GM18858 (cell line): ENCODE data around the gene MRPL12.

Source experiments
- ATAC-seq: cut with Tn5 transposase; IDR thresholded peaks from one replicate; pipeline ENCODE4 v1.9.1; 2021; ENCODE audit not compliant: unreplicated experiment

MRPL12 gene

DNA sequence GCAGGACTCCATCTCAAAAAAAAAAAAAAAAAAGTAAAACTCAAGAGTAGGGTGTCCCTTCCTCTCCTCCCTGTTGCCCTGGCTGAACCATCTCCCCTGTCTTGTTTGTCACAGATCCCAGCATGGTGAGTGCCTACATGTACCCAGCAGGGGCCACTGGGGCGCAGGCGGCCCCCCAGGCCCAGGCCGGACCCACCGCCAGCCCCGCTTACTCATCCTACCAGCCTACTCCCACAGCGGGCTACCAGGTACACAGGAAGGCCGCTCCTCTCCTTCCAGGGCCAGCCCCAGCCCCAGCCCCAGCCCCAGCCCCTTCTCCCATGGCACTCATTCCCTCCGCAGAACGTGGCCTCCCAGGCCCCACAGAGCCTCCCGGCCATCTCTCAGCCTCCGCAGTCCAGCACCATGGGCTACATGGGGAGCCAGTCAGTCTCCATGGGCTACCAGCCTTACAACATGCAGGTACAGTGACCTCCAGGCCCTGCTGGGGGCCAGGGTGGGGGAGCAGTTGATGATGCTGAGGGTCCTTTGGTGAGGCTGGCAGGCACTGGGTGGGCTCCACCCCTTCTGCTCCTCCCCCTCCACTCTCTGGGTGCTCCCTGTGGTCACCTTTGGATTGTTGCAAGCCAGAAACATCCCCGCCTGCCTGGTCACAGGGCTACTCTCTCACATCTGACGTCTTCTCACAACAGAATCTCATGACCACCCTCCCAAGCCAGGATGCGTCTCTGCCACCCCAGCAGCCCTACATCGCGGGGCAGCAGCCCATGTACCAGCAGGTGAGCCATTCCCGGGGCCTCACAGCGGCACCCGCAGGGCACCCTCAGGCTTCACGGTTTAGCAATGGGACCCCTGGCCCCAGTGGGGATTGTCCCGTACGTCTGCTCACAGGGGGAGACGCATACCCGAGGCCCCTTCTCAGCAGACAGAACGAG lies 2.5 kb upstream of the MRPL12 start:
- no peak for ATAC-seq

DNA sequence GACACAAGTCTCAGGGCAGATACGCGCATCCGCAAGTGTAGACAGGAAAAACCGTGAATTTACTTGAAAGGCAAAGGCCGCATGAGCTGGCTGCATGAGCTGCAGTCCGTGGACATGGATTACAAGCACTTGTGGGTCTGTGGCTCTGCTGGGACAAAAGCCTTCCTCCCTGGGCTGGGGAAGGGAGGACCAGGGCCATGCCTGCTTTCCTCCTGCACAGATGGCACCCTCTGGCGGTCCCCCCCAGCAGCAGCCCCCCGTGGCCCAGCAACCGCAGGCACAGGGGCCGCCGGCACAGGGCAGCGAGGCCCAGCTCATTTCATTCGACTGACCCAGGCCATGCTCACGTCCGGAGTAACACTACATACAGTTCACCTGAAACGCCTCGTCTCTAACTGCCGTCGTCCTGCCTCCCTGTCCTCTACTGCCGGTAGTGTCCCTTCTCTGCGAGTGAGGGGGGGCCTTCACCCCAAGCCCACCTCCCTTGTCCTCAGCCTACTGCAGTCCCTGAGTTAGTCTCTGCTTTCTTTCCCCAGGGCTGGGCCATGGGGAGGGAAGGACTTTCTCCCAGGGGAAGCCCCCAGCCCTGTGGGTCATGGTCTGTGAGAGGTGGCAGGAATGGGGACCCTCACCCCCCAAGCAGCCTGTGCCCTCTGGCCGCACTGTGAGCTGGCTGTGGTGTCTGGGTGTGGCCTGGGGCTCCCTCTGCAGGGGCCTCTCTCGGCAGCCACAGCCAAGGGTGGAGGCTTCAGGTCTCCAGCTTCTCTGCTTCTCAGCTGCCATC lies 1.7 kb upstream of the MRPL12 start:
- no peak for ATAC-seq

DNA sequence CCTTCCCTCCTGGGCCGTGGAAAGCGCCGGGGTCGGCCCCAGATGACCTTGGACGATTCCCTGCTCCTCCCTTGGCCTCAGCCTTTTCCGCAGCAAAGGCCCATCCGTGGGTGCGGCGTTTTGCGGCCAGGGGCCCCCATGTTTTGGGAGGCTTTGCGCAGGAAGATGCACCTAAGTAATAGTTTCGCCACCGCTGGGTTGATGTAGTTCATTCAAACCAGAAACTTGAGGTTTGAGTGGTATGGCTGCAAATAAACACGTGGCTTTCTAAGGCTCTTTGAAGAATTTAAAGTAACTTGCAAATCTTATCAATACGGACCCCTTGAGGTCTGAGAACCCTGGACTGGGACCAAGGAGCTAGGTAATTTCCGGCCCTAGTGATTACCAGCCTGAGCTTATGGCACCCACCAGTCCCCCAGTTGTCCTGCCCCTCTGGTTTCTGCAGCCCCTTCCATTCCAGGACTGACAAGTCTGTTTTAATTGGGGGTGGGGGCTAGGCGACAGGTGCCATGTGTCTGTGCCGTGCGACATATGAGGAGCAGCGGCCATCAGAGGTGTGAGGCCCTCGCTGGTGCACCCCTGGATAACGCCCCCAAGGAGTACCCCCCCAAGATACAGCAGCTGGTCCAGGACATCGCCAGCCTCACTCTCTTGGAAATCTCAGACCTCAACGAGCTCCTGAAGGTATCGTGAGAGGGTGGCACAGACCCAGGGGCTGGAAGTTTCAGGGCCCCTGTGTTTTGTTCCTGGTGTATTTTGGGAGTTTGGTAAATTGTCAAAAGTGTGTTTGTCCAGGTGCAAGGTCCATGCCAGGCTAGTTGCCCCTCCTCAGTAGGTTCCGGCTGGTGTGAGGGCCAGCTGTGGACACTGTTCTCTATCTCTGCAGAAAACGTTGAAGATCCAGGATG lies 834 bp downstream of the MRPL12 start:
- ATAC-seq: no peak

- no peak for ATAC-seq
Observed at GRCh38 chr17:81705518-81706231, 2.5 kb downstream of the MRPL12 start.

DNA sequence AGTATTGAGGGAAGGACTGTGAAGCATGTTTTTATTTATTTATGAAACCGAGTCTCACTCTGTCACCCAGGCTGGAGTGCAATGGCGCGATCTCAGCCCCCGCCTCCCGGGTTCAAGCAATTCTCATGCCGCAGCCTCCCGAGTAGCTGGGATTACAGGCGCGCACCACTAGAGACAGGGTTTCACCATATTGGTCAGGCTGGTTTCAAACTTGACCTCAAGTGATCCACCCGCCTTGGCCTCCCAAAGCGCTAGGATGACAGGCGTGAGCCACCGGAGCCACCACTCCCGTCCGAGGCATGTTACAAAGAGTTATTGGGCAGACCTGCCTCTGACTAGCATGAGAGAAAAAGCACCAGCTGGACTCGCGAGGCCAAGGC lies 3.1 kb downstream of the MRPL12 start:
- no peak for ATAC-seq

- ATAC-seq: no peak
Observed at GRCh38 chr17:81706757-81707624, 3.8 kb downstream of the MRPL12 start.

- no peak for ATAC-seq
Observed at GRCh38 chr17:81707725-81708646, 4.8 kb downstream of the MRPL12 start.

- no peak for ATAC-seq
Observed at GRCh38 chr17:81708739-81709185, 5.6 kb downstream of the MRPL12 start.

GRCh38 chr17:81710514-81711308 lies 7.5 kb downstream of the MRPL12 start:
- ATAC-seq: no peak

DNA sequence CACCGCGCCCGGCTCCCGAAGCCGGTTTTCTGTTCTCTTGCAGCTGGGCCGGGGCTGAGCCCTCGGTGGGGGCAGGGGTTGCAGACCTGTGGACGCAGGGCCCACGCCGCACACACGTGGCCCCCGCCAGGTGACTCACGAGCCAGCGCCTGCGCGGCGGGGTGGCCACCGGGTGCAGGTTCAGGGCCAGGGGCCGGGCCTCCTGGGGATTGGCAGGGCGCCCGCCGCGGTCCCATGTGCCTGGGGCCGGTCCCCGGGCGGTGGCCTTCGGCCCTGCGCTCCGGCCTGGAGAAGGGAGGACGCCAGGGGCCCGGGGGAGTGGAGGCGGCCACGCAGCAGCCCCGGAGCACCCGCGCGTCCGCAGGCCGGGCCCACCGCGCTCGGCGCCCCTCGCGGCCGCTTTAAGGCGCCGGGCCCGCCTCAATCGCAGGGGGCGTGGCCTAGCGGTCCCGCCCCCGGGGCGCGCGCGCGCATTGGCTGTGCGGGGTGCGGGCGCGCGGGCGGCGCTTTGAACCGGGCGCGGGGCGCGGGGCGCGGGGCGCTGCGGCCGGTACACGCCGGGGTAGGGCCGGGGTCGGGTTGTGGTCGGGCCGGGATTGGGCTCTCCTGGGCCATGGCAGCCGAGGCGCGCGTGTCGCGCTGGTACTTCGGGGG lies 8.8 kb downstream of the MRPL12 start, which contains the start of gene SLC25A10:
Gene SLC25A10, plus strand, starts transcription at position 471 of the 654 bp plus-strand sequence. Its CDS starts 143 bp downstream, at position 614.
- ATAC-seq: peak; percentile 41

DNA sequence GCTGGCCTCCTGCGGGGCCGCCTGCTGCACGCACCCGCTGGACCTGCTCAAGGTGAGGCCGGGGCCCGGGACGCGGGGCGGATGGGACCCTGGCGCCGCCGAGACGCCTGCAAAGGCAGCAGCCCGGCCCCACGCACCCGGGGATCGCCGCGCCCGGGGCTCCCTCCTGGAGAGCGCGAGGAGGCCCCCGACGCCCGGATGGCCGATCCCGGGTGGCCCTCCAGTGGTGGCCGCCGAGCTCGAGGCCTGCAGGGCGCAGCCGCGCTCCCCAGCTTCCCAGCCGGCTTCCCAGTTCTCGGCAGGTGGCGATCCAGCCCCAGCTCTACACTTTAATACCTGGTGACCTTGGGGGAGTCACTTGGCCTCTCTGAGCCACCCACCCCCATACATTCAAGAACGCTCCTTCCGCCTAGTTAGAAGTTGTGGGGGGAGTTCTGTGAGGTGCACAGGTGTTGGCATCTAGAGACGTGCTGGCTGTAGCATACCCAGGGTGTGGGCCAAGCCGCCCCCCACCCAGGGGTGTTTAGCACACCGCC lies 9.4 kb downstream of the MRPL12 start:
- ATAC-seq: no peak

GRCh38 chr17:81713004-81713555 lies 9.9 kb downstream of the MRPL12 start:
- no peak for ATAC-seq

DNA sequence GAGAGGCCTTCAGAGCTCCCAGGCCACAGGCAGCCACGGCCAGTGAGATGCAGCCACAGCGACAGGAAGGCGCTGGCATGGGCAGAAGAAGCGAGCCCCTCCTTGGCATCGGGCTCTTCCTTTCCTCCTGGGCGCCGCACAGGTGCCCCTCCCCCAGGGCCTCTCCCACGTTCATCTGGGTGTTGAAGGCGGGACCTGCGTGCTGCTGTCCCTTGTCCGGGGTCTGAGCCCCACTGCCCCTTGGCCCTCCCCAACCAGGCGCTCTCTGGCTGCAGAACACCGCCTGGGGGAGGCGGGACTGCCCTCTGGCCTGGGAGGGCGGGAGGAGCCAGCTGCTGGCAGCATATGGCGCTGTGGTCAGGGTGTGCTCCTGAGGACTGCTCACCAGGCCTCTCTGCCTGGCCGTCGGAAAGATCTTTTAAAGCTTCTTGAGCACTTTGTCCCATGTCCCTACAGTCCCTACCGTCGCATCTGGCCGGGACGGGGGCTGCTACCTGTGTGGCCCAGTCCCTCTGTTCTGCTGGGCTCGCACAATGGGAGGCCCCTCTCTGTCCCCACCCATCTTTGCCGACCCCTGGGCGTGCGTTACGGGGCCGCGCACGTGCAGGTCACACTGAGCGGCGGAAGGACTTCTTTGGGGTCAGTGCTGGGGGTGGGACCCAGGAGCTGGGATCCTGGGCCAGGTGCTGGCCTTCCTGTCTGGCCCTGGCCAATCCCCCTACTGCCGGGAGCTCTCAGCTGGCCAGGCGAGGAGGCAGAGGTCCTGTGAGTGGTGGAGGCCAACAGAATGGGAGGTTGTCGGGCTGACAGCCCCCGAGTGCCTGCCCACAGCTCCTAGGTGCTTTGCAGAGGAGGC lies 10.6 kb downstream of the MRPL12 start:
- no peak for ATAC-seq

- ATAC-seq: no peak
Observed at GRCh38 chr17:81714412-81715106, 11.4 kb downstream of the MRPL12 start.
